Right kidney (tissue), 1 donor: ENCODE data around the gene HOXA6.
A peak's percentile ranks its signal among the peaks of the same experiment; 100 is the strongest.

ENCODE experiments used
- DNase-seq: peaks from one replicate; pipeline ENCODE4 v3.0.0-alpha.2; 2016

HOXA6 gene

DNA sequence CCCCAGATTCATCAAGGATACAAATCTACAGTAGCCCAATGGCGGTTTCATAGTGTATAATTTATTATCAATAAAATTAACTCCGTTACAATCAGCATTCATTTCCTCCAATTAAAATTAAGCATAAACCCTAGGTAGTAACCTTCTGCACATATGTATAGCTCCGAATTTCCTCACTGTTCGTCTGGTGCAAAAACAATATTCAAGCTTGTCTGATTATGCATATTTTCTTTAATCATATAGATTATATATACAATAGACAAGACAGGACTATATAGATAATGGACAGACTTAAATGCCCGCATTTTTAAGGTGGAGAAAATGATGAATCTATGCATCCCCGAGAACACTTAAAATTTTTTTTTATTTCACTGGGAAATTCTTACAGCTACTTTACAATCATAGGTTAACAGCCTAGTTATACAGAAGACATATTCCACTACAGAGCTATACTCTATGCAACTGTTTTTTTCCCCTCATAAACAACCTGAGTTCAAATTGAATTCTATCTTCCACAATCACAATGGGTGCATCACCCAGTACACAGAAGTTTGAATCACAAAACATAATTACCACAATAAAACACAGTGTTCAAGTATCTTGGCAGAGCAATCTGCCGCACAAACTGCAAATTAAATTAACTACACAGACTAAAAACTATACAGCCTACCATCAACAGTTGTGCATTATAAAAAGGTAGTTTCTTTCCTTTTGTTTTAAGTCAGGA lies 15.2 kb upstream of the HOXA6 start:
- DNase-seq: no peak

DNA sequence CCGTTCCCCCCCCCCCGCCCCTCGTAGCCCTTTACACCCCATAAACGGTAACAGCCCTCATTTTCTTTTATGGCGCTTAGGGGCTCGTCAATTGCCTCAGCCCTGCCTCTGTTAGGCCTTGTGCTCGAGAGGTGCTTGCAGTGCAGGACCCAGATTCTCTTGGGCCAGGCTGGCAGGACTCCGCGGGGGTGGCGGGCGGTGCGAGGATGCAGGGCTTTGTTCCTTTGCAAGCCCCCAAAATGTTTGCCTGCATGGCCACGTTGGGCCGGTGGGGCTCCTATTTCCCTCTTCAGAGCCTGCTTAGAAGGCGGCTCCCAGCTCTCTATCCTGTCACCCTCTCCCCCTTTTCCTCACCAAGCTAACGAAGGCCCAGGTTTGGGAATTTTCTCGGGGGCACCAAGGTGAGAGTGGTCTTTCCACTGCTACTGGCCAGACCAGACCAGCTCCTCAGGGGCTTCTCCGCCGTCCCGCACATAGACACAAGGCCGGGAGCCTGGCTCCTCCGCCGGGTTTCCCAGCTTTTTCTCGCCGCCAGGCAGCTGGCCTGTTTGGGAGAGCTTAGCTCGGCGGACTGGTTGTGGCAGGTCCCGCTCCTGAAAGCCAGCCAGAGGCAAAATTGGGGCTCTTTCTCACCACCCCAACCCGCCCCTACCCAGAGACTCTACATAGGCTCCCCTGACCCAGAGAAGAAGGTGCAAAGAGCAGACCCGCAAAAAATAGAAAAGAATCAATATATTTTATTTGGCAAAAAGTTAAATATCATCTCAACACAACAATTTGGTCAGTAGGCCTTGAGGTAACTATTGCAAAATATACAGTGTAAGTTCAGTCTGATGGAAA lies 14.4 kb upstream of the HOXA6 start:
- peak; percentile 83 for DNase-seq

DNA sequence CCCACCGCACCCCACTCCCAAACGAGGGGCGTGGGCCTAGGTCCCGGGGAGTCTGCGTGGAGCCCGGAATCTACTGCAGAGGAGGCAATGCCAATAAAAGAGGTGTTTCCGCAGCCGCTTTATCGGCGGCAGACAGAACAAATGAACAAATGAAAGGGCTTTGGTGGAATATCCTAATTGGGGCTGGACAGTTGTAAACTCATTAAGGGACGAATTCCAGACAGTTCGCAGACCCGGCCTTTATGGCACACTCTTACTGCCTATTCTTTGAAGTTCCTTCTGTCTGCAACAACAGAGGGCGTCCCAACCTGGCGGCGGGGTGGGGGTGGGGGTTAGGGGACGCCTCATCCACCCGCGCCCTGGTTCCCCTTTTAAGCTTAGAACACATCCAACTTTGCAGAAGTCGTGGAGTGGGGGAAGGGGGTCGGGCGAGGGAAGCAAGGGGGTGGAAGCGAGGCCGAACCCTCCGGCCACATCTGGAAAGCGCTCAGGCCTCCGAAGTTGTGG lies 13.7 kb upstream of the HOXA6 start:
- peak; percentile 86 for DNase-seq

- no peak for DNase-seq
These were observed 13.1 kb upstream of the HOXA6 start for GRCh38 chr7:27160546-27161213.

DNA sequence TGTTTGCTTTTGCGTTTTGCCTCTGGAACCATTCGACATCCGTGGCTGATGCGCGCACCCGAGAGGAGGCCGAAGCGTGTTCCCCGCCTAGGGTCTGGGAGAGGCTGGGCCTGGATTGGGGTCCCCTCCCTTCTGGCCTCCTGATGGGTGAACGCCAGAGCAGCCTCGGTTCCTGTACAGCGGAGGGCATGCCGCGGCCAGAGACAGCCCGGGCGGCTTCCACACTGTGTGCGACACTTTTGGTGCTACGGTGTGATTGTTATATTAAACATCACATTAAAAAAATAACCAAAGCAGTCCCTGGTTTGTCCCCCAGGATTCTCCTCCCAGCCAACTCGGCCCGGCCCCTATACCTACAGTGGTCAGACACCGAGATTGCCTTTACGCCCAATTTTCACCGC lies 12.6 kb upstream of the HOXA6 start:
- DNase-seq: peak; percentile 84

- peak; percentile 83 for DNase-seq
These were observed 11.9 kb upstream of the HOXA6 start for GRCh38 chr7:27159266-27160144.

GRCh38 chr7:27158436-27159265 lies 11.1 kb upstream of the HOXA6 start:
- peak; percentile 81 for DNase-seq

- DNase-seq: peak; percentile 83
These were observed 10.3 kb upstream of the HOXA6 start for GRCh38 chr7:27157702-27158431.

- DNase-seq: peak; percentile 87
These were observed 9.5 kb upstream of the HOXA6 start for GRCh38 chr7:27156916-27157701.

GRCh38 chr7:27156508-27156898 lies 8.9 kb upstream of the HOXA6 start, which contains the start of gene HOXA7:
TSS of gene HOXA7 (minus strand) at chr7:27156675. CDS start at chr7:27156545, 130 bp downstream.
- DNase-seq: peak; percentile 85

DNA sequence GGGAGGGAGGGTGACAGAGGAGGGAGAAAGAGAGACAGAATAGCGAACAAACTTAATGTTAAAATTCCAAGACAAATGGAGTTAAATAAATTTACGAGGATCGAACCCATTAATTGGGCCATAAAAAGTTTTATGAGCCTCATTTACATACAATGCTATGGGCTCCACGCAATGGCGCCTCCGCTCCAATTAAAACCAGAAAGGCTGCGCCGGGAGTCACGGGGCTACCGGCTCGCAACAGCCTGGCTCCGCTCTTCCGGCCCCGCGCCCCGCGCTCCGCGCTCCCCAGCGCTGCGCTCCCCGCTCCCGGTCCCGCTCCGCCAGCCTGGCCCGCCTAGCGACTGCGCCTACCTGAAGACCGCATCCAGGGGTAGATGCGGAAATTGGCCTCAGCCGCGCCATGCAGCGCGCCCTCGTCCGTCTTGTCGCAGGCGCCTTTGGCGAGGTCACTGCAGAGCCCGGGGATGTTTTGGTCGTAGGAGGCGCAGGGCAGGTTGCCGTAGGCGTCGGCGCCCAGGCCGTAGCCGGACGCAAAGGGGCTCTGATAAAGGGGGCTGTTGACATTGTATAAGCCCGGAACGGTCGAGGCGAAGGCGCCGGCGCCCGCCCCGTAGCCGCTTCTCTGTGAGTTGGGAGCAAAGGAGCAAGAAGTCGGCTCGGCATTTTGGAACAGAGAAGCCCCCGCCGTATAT lies 8.4 kb upstream of the HOXA6 start:
- peak; percentile 81 for DNase-seq

DNA sequence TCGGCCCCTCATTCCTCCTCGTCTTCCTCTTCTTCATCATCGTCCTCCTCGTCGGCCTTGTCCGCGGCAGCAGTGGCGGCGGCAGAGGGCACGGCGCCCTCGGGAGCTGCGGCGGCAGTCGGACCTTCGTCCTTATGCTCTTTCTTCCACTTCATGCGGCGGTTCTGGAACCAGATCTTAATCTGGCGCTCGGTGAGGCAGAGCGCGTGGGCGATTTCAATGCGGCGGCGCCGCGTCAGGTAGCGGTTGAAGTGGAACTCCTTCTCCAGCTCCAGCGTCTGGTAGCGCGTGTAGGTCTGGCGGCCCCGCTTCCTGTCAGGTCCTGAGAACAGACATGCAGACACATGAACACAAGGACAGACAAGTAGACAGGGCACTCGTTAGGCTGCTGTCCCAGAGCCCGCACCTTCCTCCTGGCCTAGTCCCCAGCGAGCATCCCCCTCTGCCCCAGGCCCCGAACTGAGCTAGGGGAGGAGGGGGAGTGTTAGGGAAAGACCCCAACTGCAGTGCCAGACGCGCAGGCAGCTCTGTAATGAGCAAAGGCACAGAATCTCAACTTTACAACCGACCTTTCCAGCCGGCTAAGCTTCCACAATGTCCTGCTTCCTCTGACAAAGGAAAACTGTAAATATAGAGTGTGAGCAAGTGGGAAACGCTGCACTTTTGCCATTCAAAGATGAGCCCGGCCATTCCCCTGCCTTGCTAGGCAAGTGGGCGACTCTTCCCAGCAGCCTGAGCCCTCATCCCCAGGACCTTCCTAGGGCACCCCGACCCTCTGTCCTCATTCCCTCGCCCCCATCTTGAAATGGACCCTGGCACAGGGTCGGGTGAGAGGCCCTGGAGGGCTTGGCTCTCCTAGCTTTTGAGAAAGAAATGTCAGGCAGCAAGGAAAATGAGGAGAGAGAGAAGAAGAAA lies 7.6 kb upstream of the HOXA6 start:
- peak; percentile 82 for DNase-seq

- DNase-seq: no peak
These were observed 6.8 kb upstream of the HOXA6 start for GRCh38 chr7:27154369-27154768.

- DNase-seq: no peak
These were observed 6.0 kb upstream of the HOXA6 start for GRCh38 chr7:27153526-27153925.

GRCh38 chr7:27152816-27153442 lies 5.4 kb upstream of the HOXA6 start:
- peak; percentile 81 for DNase-seq

- DNase-seq: peak; percentile 88
These were observed 4.6 kb upstream of the HOXA6 start, which contains the start of gene HOXA3 for GRCh38 chr7:27151931-27152815. TSS of gene HOXA3 (minus strand) at chr7:27152583. CDS start at chr7:27110640, 41,943 bp downstream.
